Activated CD8-positive, alpha-beta T cell treated with anti-CD3 and anti-CD28 coated beads, Interleukin-2, amount 10 ng/mL, durations not matched to agents 7 days and 5 days (primary cell): ENCODE measurements around the gene MARCHF4. TPM values are rescaled to one million over a fixed set of nuclear protein-coding genes. Genes with fewer than 3 reads are reported as not detected.

Source experiments
- ATAC-seq: fragments of 150-1000 bp; cut with Tn5 transposase; one replicate; pipeline ENCODE4 v1.10.0; 2021; ENCODE audit warnings: moderate library complexity
- CTCF ChIA-PET: fragments of 350-600 bp; sonication (Branson Sonifier 250); formaldehyde crosslinking; loops from one replicate; lab custom pipeline; 2021; ENCODE audit warnings: antibody characterized with exemption; lab: Charles Lee
- POLR2A ChIA-PET: fragments of 350-600 bp; sonication (Branson Sonifier 250); formaldehyde crosslinking; loops from one replicate; lab custom pipeline; 2021; ENCODE audit warnings: antibody characterized with exemption; lab: Charles Lee
- DNase-seq: peaks from one replicate; pipeline ENCODE4 v3.0.0-alpha.2; 2020
- H3K27ac Mint-ChIP-seq: one replicate; pipeline ENCODE4 v1.8.0; 2021; ENCODE audit warnings: mild to moderate bottlenecking, mixed read lengths
- H3K27me3 Mint-ChIP-seq: one replicate; pipeline ENCODE4 v1.8.0; 2021; ENCODE audit warnings: low read depth, mixed read lengths
- H3K36me3 Mint-ChIP-seq: one replicate; pipeline ENCODE4 v1.8.0; 2021; ENCODE audit warnings: low read depth, mixed read lengths
- H3K4me1 Mint-ChIP-seq: one replicate; pipeline ENCODE4 v1.8.0; 2021; ENCODE audit warnings: low read depth, mixed read lengths
- H3K4me3 Mint-ChIP-seq: one replicate; pipeline ENCODE4 v1.8.0; 2021; ENCODE audit warnings: mild to moderate bottlenecking, mixed read lengths
- H3K9me3 Mint-ChIP-seq: one replicate; pipeline ENCODE4 v1.8.0; 2022; ENCODE audit warnings: mixed read lengths; ENCODE audit not compliant: insufficient read depth
- total RNA-seq, 2 experiments: library from RNA; stranded (reverse); gene quantifications; one replicate each; pipeline ENCODE4 v1.2.3, GENCODE V29; 2021

Gene MARCHF4
- total RNA-seq, 2 experiments from 2014 or later, result not detected

DNA sequence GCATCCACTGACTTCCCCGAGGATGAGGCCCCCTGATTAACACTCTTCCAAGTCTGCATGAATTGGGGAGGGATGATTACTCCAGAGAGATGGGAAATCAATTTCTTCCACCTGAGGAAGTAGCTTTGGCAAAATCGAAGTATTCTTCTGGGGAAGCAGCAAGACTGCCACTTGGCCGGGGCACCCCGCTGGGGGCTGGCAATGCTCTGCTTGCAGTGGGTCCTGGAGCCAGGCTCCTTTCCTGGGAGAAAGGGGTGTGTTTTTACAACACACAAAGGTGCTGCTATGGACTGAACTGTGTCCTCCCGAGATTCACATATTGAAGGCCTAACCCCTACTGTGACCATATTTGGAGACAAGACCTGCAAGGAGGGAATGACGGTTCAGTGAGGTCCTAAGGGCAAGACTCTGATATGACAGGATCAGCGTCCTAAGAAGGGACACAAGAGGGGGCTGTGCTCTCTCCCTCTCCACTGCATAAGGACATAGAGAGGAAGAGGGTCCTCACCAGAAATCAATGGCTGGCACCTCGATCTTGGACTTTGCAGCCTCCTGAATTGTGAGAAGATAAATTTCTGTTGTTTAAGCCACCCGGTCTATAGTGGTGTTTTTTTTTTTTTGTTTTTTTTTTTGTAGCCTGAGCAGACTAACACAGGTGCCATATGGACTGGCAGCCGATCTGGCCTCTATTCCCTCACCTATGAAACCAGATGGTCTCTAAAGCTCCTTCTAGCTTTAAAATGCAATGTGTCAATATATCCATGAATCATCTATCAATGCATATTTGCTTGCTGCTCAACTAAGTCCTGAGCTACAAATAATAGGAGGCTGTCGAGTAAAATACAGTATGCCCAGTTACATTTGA, 36.4 kb upstream of the MARCHF4 start:
- H3K27ac Mint-ChIP-seq, result no peak overlapping the region
- ATAC-seq (no peak), DNase-seq (no peak)
- H3K9me3 Mint-ChIP-seq, result no peaks in the 10 kb centered on the region
- H3K27me3 Mint-ChIP-seq, result peaks cover 23% of the 10 kb centered on the region
- peaks cover 2% of the 10 kb centered on the region for H3K36me3 Mint-ChIP-seq
- H3K4me1 Mint-ChIP-seq, result peaks cover 21% of the 10 kb centered on the region
- no peak overlapping the region for H3K4me3 Mint-ChIP-seq
- ChIA-PET POLR2A (no interaction called here), CTCF (interaction anchor here (1.0 to 1.7 kb wide), 3 partner anchors 56 to 122 kb away, joined by 3 to 4 read pairs (median 4); no protein-coding TSS in a partner anchor)

DNA sequence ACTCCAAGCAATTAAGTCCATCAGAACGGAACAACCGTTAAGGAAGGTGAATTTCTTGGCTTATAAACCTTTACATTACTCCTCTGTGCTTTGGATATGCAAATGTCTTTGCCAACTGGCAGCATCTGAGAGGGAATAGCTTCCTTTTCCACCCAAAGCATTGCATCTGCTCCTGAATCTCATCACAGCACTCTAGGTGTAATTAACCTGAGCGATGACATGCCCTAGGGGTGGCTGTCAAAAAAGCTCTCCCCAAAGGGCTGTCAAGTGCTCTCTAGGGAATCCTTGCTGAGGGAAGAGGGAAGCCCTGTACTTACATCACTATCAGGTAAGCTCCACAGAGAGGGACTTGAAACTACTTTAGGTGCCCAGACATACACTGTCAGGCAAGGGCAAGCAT, 34.5 kb upstream of the MARCHF4 start:
- ChIA-PET POLR2A (no interaction called here), CTCF (interaction anchor here (1.2 to 1.7 kb wide), 2 partner anchors 54 to 184 kb away, joined by 4 to 5 read pairs; no protein-coding TSS in a partner anchor)
- H3K4me3 Mint-ChIP-seq, result no peak overlapping the region
- no peaks in the 10 kb centered on the region for H3K36me3 Mint-ChIP-seq
- peaks cover 23% of the 10 kb centered on the region for H3K27me3 Mint-ChIP-seq
- H3K9me3 Mint-ChIP-seq, result no peaks in the 10 kb centered on the region
- peaks cover 10% of the 10 kb centered on the region for H3K4me1 Mint-ChIP-seq
- H3K27ac Mint-ChIP-seq, result no peak overlapping the region
- DNase-seq (no peak), ATAC-seq (no peak)

DNA sequence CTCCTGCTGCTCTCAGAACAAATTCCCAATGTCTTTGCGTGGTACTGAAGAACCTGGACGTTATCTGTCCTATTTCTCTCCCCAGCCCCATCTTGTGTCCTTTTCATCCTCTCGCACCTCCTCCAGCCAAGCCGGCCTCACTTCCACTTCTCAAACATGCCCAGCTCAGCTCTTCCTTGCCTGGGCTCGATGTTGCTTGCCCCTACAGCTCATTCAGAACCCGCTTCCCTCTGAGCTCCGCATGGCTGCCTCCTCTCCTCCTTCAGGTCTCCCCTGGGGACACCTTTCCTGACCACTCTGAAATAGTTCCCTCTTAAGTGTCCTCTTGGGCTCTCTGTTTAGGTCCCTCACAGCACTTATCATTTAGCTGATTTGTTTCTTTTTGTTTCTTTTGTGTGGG, 33.3 kb upstream of the MARCHF4 start:
- CTCF ChIA-PET, result interaction anchor here (0.7 to 3.9 kb wide), 7 partner anchors 10 to 285 kb away, joined by 3 to 22 read pairs (median 4); no protein-coding TSS in a partner anchor
- H3K27me3 Mint-ChIP-seq, result peaks cover 23% of the 10 kb centered on the region
- no peak overlapping the region for H3K27ac Mint-ChIP-seq
- no peaks in the 10 kb centered on the region for H3K36me3 Mint-ChIP-seq
- POLR2A ChIA-PET, result interaction anchor here (0.5 to 2.0 kb wide), 2 partner anchors 18 to 183 kb away, joined by 3 to 7 read pairs; no protein-coding TSS in a partner anchor
- ATAC-seq, result no peak
- H3K4me3 Mint-ChIP-seq, result no peak overlapping the region
- H3K4me1 Mint-ChIP-seq, result peaks cover 3% of the 10 kb centered on the region
- no peaks in the 10 kb centered on the region for H3K9me3 Mint-ChIP-seq
- DNase-seq, result no peak

DNA sequence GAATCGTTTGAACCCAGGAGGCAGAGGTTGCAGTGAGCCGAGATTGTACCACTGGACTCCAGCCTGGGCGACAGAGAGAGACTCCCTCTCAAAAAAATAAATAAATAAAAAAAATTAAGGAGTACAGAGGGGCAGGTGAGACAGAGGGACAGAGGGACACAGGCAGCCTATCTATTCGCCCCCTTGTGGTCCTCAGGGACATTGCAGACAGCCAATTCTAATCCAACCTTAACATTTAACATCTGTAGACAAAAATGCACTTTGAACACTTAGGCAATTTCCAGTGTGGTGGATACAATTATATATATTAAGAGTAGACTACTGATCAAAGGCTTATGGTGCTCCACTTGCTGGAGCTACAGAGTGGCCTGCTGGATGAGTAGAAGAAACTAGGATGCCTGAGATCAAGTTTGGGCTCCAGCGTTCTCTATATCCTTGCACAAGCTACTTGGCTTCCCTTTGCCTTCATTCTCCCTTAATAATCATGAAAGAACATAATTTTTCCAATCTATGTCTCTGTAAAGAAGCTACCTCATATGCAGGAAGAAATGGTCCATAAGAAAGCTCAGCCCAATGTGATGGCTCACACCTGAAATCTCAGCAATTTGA, 31.8 kb upstream of the MARCHF4 start:
- ChIA-PET CTCF (interaction anchor here (0.7 to 3.9 kb wide), 34 partner anchors 8 to 294 kb away, joined by 3 to 25 read pairs (median 4); partner anchors contain the start of genes RPL37A, SMARCAL1 and XRCC5), POLR2A (interaction anchor here (2.0 kb wide), 1 partner anchor 181 kb away, joined by 7 read pairs; no protein-coding TSS in a partner anchor)
- peak; percentile 88 for ATAC-seq

DNA sequence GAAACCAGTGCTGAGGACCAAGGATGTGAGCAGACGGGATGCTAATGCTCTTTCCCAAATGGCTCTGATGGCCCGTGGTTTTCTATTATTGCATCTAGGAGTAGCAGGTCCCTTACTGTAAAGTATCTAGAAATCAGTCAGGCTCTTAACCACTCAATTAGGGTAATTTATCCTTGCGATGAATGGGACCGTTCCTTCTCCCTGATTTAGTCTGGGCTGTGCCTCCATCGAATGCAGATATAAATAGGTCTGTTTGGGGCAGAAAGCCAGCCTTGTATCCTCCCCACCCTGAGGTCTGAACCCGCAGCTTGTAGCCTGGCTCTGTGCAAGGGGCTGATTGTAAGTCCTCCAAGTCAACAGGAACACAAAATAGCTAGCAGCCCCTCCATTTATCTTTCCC, 30.5 kb upstream of the MARCHF4 start:
- Mint-ChIP-seq H3K27ac (no peak overlapping the region), H3K4me1 (no peaks in the 10 kb centered on the region), H3K4me3 (no peak overlapping the region), H3K9me3 (no peaks in the 10 kb centered on the region), H3K27me3 (peaks cover 17% of the 10 kb centered on the region), H3K36me3 (no peaks in the 10 kb centered on the region)
- ATAC-seq (no peak), DNase-seq (no peak)
- POLR2A ChIA-PET, result no interaction called here
- CTCF ChIA-PET, result interaction anchor here (0.6 to 3.9 kb wide), 7 partner anchors 14 to 188 kb away, joined by 3 to 25 read pairs (median 10); no protein-coding TSS in a partner anchor

More for the DNA sequence above, 31.8 kb upstream of the MARCHF4 start:
- H3K27me3 Mint-ChIP-seq, result peaks cover 25% of the 10 kb centered on the region
- no peaks in the 10 kb centered on the region for H3K36me3 Mint-ChIP-seq
- H3K27ac Mint-ChIP-seq, result no peak overlapping the region
- no peaks in the 10 kb centered on the region for H3K9me3 Mint-ChIP-seq
- no peaks in the 10 kb centered on the region for H3K4me1 Mint-ChIP-seq
- H3K4me3 Mint-ChIP-seq, result no peak overlapping the region
- DNase-seq, result peak; percentile 63

DNA sequence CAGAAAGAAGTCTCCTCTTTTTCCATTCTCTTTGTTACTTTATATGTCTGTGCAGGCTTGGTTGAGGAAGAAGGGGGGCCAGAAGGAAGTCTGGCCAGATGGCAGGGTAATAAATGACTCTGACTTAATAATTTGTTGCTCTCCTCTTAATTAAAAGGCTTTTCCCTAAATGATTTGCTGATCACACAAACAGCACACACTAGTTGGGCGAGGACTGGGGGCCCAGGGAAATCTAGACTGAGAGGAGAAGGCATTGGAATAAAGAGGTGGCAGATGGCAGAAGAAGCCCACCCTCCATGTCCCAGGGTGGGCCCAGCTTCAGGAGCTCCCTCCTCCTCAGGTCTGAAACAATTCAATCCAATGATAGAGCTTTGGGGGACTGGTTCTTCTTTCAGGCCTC, 27.3 kb upstream of the MARCHF4 start:
- CTCF ChIA-PET, result interaction anchor here (0.8 kb wide), 1 partner anchor 285 kb away, joined by 3 read pairs; no protein-coding TSS in a partner anchor
- no peak overlapping the region for H3K4me3 Mint-ChIP-seq
- H3K27ac Mint-ChIP-seq, result no peak overlapping the region
- peaks cover 6% of the 10 kb centered on the region for H3K4me1 Mint-ChIP-seq
- no peaks in the 10 kb centered on the region for H3K9me3 Mint-ChIP-seq
- DNase-seq (no peak), ATAC-seq (no peak)
- H3K27me3 Mint-ChIP-seq, result peaks cover 2% of the 10 kb centered on the region
- no peaks in the 10 kb centered on the region for H3K36me3 Mint-ChIP-seq
- POLR2A ChIA-PET, result no interaction called here

DNA sequence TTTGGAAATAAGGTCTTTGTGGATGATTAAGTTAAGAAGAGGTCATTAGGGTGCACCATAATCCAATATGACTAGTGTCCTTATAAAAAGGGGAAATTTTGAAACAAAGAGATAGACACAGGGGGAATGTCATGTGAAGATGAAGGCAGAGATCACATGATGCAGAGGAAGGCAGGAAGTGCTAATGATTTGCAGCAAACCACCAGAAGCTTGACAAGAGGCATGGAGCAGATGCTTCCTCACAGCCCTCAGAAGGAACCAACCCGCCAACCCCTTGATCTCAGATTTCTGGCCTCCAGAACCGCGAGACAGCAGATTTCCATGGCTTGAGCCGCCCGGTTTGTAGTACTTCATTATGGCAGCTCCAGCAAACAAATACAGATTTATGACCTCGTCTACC, 22.6 kb upstream of the MARCHF4 start:
- Mint-ChIP-seq H3K4me3 (no peak overlapping the region), H3K27ac (no peak overlapping the region), H3K27me3 (peaks cover 2% of the 10 kb centered on the region), H3K9me3 (no peaks in the 10 kb centered on the region), H3K36me3 (no peaks in the 10 kb centered on the region), H3K4me1 (peaks cover 7% of the 10 kb centered on the region)
- ATAC-seq (no peak), DNase-seq (no peak)
- POLR2A ChIA-PET, result no interaction called here
- CTCF ChIA-PET, result interaction anchor here (0.8 kb wide), 1 partner anchor 10 kb away, joined by 3 read pairs; no protein-coding TSS in a partner anchor

DNA sequence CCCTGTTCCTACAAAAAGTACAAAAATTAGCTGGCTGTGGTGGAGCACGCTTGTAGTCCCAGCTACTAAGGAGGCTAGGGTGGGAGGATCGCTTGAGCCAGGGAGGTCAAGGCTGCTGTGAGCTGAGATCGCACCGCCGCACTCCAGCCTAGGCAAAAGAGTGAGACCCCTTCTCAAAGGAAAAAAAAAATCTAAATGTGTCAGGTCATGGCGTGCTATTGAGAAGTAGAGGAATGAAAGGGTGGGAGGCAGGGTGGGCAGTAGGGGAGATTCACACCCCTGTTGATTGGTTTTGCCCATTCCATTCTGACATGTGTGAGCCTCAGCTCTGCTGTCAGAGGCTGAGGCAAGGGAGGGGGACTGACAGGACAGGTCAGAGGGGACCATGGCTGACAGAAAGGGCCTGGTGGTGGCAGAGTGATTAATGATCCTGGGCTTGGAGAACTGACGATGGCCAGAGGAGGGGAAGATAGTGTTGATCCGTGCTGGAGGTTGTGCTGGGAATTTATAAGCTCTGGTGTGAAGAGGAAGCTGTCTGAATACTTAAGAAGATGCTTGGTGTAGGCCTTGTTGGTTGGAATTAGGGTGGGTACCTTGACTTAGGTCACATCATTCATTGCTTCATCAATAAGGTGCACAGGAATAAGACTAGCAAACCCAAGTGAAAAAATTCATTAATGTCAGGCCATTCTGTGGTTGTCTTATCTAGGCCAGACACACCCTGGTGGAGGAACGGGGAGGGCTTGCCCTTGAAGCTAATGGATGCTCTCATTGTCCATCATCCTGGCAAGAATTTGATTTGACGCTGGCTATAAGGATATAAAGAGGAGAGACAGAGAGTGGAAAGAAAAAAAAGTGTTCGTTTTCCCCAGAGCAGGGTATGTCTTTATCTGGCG, 20.9 kb upstream of the MARCHF4 start:
- ATAC-seq (no peak), DNase-seq (no peak)
- CTCF ChIA-PET, result interaction anchor here (1.0 kb wide), 1 partner anchor 11 kb away, joined by 3 read pairs; no protein-coding TSS in a partner anchor
- Mint-ChIP-seq H3K4me3 (no peak overlapping the region), H3K36me3 (no peaks in the 10 kb centered on the region), H3K9me3 (no peaks in the 10 kb centered on the region), H3K27ac (no peak overlapping the region), H3K4me1 (peaks cover 22% of the 10 kb centered on the region), H3K27me3 (no peaks in the 10 kb centered on the region)
- POLR2A ChIA-PET, result no interaction called here

DNA sequence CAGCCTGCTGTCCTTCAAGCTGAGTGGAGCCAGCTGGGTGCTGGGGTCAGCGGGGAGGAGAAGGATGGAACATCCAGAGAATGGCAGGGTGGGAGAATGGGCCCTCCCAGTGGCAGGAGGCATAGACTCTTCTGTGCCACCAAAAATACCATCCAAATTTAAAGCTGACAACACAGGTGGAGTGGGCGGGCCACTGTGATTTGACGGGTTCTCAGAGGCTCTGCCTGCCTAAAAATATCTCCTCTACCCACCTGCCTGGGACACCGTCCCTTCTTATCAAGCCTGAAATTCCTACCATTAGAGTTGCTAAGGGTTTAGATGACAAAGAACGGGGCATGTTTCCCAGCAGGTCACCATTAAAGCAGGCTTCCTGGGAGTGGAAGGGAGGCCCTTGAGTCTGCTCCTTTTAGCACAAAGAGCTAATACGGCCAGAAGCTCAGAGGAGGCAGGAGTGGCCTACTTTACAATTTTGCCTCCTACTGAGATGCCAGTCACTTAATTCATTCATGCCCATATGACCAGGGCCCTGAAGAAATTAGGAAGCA, 19.8 kb upstream of the MARCHF4 start:
- H3K27me3 Mint-ChIP-seq, result no peaks in the 10 kb centered on the region
- ChIA-PET POLR2A (no interaction called here), CTCF (no interaction called here)
- ATAC-seq, result no peak
- no peak overlapping the region for H3K27ac Mint-ChIP-seq
- H3K36me3 Mint-ChIP-seq, result no peaks in the 10 kb centered on the region
- H3K4me1 Mint-ChIP-seq, result peaks cover 29% of the 10 kb centered on the region
- no peak overlapping the region for H3K4me3 Mint-ChIP-seq
- H3K9me3 Mint-ChIP-seq, result no peaks in the 10 kb centered on the region
- no peak for DNase-seq

DNA sequence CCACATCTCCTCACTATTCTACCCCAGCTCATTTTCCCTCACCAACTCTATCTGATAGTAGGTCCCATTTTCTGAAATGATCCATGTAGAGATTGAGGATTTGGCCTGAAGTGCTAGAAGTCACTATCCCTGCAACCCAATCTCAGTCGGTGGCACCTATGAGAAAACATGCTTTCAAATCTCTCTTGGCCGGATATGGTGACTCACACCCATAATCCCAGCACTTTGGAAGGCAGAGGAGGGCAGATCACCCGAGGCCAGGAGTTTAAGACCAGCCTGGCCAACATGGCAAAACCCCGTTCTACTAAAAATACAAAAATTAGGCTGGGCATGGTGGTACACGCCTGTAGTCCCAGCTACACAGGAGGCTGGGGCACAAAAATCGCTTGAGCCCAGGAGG, 19.1 kb upstream of the MARCHF4 start:
- Mint-ChIP-seq H3K4me3 (no peak overlapping the region), H3K4me1 (peaks cover 29% of the 10 kb centered on the region), H3K36me3 (no peaks in the 10 kb centered on the region), H3K9me3 (peaks cover 4% of the 10 kb centered on the region), H3K27ac (no peak overlapping the region), H3K27me3 (peaks cover 2% of the 10 kb centered on the region)
- DNase-seq (no peak), ATAC-seq (no peak)
- POLR2A ChIA-PET, result no interaction called here
- CTCF ChIA-PET, result no interaction called here

DNA sequence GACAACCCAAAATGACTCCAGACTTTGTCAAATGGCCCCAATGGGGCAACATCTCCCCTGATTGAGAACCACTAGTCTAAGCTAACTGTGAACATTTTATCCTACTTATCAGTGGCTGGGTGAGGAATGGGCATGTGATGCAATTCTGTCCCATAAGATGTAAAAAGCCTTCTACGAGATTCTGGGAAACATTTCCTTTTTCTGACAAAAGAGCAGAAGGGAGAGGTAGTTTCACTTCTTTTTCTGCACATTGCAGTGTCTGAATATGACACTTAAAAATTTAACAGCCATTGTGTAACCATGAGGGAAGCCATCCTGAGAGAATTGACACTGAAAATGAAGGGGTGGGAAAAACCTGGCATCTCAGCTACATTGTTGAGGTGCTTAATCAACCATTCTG, 17.3 kb upstream of the MARCHF4 start:
- H3K4me1 Mint-ChIP-seq, result peaks cover 23% of the 10 kb centered on the region
- ChIA-PET POLR2A (interaction anchor here (0.6 kb wide), 1 partner anchor 109 kb away, joined by 3 read pairs; no protein-coding TSS in a partner anchor), CTCF (interaction anchor here (0.5 to 1.4 kb wide), 3 partner anchors 14 to 1578 kb away, joined by 3 to 4 read pairs (median 3); no protein-coding TSS in a partner anchor)

More for the DNA sequence above, 17.3 kb upstream of the MARCHF4 start:
- peaks cover 5% of the 10 kb centered on the region for H3K27me3 Mint-ChIP-seq
- DNase-seq, result no peak
- no peak overlapping the region for H3K27ac Mint-ChIP-seq
- H3K4me3 Mint-ChIP-seq, result no peak overlapping the region
- no peaks in the 10 kb centered on the region for H3K36me3 Mint-ChIP-seq
- peaks cover 4% of the 10 kb centered on the region for H3K9me3 Mint-ChIP-seq
- ATAC-seq, result no peak
